ENCODE measurements around the gene NOC4L.
"Not testable (repeated sequence)": the region's sequence is repeated elsewhere in the genome, so short reads cannot be mapped to it uniquely, and the experiment has no call there.

The NOC4L gene

DNA sequence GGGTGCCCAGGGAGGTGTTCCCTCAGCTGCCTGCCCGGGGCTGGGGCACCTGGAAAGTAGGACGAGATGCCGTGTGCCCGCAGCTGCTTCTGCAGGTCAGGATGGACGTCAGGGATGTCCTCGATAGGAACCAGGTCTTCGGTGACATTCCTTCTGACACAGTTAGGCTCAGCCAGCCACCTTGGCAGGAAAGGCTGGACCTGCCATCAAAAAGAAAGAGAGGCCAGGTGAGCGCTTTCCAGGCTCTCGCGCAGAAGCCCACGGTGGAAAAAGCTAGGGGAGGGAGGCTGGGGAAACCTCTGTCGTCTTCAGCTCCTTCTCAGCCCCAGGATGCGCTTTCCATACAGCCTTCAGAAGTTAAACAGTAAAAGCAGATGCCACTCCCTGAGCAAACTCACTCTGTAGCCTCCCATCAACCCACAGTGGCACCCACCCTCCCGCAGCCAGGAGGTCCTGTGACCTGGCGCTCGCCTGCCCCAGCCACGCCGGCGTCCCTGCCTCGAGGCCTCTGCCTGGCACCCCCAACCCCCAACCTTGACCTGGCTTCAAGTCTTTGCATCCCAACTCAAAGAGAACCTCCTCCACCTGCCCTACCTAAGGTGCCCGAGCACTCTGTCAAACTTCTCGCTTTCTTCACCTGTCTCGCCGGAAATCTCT, 1.4 kb upstream of the NOC4L start:
- in situ Hi-C loops (cut with MboI; ENCODE audit: low sequenced_read_pairs): no loop called here

DNA sequence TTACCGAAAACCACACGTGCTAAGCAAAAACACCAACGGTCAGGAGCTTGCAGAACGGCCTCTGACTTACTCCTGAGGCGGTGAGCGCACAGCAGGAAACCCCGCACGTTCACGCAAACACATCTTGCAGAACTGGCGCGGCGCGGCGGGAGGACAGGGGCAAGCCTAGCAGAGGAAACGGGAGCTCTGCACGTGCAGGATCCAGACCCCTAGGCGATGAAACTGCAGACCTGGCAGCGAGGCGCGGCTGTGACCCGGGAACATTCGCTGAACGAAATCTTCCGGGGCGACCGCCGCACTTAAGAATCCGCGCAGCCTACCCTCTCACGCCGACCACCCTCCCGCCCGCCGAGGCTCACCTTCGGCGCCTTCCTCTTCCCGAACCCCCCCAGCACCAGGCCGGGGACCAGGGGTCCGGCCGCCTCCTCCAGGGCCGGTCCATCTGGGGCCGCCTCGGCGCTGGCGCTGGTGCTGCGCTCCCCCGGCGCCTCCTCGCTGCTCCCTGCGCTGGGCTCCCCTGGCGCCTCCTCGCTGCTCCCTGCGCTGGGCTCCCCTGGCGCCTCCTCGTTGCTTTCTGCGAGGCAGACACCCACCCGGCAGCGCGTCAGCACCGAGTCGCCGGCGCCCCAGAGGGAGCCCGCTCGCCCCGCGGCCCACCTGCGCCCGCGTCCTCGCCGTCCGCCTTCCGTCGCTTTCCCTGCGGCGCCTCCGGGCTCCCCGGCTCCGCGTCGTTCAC, 753 bp upstream of the NOC4L start:
- in situ Hi-C loops (cut with MboI; ENCODE audit: low sequenced_read_pairs): no loop called here

DNA sequence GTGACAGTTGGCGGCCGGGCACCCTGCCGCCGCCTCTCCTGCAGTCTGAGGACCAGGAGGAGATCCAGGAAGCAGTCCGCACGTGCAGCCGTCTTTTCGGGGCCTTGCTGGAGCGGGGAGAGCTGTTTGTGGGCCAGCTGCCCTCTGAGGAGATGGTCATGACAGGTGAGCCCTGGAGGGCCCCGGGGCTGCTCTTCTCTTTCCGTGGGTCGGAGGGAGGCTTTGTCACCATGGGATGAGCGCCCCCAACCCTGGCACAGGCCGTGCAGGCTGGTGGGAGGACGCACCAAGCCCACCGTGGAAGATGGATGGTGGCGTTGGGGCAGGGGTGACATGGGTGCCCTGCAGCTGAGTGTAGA, 532 bp downstream of the NOC4L start:
- in situ Hi-C loops (cut with MboI; ENCODE audit: low sequenced_read_pairs): no loop called here

DNA sequence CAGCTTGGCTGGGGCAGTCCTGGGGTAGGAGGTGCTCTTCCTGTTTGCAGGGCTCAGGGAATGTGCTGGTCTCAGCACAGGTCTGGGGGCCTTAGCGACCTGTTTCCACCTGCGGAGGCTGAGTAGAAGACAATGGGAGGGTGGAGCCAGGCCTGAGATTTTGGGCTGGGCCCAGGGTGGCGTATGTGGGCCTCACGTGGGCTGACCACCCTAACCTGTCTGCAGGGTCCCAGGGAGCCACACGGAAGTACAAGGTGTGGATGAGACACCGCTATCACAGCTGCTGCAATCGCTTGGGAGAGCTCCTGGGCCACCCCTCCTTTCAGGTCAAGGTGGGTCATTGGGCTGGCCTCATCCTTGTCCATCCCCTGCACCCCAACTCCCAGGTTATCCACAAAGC, 1.1 kb downstream of the NOC4L start:
- in situ Hi-C loops (cut with MboI; ENCODE audit: low sequenced_read_pairs): no loop called here

DNA sequence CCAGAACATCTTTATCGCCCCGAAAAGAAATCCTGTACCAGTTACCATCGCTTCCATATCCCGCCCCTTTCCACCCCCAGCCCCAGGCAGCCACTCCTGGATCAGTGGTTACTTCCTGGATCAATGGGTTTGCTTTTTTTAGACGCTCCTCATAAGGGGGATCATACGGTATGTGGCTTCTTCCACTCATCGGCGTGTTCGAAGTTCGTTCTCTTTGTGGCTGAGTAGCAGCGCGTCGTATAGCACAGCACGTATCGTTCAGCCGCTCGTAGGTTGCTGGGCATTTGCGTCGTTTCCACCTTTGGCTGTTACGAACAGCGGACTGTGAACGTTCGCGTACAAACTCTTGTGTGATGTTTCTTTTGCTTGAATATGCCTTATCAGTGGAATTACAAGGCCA, 1.8 kb downstream of the NOC4L start:
- in situ Hi-C loops (cut with MboI; ENCODE audit: low sequenced_read_pairs): no loop called here

GRCh38 chr12:132146772-132147422, 2.6 kb downstream of the NOC4L start:
- in situ Hi-C loops (cut with MboI; ENCODE audit: low sequenced_read_pairs): no loop called here

- in situ Hi-C loops (cut with MboI; ENCODE audit: low sequenced_read_pairs): no loop called here
Measured at GRCh38 chr12:132147423-132148367, 3.4 kb downstream of the NOC4L start.

- in situ Hi-C loops (cut with MboI; ENCODE audit: low sequenced_read_pairs): no loop called here
Measured at GRCh38 chr12:132148368-132149045, 4.2 kb downstream of the NOC4L start.

DNA sequence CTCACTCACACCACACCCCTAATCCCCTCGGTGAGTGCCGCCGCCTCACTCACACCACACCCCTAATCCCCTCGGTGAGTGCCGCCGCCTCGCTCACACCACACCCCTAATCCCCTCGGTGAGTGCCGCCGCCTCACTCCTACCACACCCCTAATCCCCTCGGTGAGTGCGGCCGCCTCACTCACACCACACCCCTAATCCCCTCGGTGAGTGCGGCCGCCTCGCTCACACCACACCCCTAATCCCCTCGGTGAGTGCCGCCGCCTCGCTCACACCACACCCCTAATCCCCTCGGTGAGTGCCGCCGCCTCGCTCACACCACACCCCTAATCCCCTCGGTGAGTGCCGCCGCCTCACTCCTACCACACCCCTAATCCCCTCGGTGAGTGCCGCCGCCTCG, 5.3 kb downstream of the NOC4L start:
- in situ Hi-C loops (cut with MboI; ENCODE audit: low sequenced_read_pairs): not testable (repeated sequence)

GRCh38 chr12:132150780-132151144, 6.5 kb downstream of the NOC4L start:
- in situ Hi-C loops (cut with MboI; ENCODE audit: low sequenced_read_pairs): no loop called here

DNA sequence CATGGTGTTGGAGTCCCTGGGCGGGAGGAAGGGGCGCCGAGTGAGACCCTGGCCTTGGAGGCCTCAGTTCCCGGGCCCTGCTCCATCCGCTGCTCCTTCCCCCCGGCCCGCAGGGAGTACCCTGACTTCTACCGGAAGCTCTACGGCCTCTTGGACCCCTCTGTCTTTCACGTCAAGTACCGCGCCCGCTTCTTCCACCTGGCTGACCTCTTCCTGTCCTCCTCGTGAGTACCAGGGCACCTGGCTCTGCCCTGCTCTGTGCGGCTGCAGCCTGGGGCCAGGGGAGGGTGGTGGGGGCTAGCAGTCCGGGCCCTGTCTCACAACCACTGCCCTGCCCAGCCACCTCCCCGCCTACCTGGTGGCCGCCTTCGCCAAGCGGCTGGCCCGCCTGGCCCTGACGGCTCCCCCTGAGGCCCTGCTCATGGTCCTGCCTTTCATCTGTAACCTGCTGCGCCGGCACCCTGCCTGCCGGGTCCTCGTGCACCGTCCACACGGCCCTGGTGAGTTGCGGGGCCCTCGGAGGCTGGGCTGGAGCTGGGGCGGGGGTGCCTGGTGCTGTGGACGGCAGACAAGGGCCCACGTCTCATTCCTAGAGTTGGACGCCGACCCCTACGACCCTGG, 7.0 kb downstream of the NOC4L start:
- in situ Hi-C loops (cut with MboI; ENCODE audit: low sequenced_read_pairs): no loop called here

GRCh38 chr12:132151766-132152410, 7.6 kb downstream of the NOC4L start:
- in situ Hi-C loops (cut with MboI; ENCODE audit: low sequenced_read_pairs): no loop called here

GRCh38 chr12:132152411-132152821, 8.2 kb downstream of the NOC4L start:
- in situ Hi-C loops (cut with MboI; ENCODE audit: low sequenced_read_pairs): no loop called here

GRCh38 chr12:132152953-132153352, 8.7 kb downstream of the NOC4L start:
- in situ Hi-C loops (cut with MboI; ENCODE audit: low sequenced_read_pairs): no loop called here

DNA sequence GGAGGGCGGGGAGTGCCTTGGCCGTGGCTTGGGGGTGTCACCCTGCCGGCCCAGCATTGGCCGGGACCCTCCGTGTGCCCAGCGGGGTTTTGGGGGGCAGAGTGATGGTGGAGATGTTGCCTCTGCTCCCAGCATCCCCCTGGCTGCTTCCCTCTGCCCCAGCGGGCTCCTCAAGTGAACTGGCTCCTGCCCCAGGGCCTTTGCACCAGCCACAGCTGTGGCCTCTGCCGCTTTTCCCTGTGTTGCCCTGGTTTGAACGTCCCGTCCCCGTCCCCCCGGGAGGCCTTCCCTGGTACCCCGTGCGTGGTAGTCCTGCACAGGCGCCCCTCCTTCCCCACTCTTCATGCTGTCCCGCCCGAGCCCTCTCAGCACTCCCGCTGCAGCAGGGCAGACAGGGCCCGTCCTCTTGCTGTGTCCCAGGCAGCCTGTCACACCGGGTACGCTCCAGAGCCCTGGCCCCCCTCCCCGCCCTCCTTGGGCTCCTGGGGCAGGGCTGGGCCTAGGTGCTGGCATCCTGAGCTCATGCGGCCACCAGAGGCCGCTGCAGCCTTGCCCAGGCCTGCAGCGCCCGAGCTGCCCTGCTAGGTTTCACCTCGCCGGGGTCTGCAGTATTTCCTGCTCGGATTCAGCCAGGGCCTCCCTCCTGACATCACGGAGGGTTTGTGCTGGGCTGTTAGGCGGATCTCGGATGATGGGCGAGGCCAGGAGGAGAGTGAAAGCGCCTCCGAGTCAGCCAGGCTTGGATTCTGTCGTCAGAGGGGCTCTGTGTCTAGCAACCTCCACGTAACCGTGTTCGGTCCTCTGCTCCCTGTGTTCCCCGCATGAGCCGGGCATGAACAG, 9.5 kb downstream of the NOC4L start:
- in situ Hi-C loops (cut with MboI; ENCODE audit: low sequenced_read_pairs): no loop called here

DNA sequence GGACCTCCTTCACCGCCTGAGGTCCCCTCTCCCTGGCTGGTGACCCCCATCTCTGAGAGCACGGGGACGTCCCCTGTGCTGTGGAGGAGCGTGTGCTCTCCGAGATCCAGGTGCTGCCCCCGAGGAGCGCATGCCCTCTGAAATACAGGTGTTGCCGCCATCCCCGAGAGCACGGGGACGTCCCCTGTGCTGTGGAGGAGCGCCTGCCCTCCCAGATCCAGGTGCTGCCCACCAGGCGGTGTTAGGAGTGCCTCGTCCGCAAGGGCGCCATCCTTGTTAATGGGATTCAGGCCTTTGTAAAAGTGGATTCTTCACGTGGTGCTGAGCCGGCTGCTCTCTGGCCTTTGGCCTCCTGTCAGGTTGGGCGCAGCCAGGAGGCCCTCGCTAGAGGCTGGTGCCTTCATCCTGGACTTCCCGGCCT, 10.1 kb downstream of the NOC4L start:
- in situ Hi-C loops (cut with MboI; ENCODE audit: low sequenced_read_pairs): no loop called here

GRCh38 chr12:132154941-132155770, 10.9 kb downstream of the NOC4L start:
- in situ Hi-C loops (cut with MboI; ENCODE audit: low sequenced_read_pairs): no loop called here
